ENCODE measurements around the gene NLE1.

DNA sequence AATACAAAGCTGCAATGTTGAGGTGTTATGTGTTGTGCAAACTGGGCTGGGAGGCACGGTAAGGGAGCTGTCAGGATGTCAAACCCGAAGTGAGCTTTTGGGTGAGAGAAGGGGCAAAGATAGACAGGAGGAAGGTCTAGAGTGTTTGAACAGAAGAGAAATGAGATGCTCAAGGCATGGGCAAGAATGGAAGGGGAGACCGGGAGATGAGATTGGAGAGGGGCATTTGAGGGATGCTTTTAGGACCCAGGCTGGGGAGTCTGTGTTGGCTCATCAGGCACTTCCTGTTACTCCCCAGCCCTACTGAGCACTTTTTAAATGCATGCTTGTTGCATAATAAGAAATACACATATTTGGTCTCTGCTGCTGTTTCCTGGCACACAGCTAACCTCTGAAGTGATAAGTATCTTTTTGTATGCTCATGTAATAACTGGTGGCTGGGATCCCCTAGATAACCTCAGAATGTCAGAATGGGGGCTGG lies 19.2 kb upstream of the NLE1 start:
- TF ChIP-seq CTCF (IDR thresholded peaks at IDR 0.05; ENCODE audit: poor library complexity, severe bottlenecking), result no peak
- TF ChIP-seq EZH2 (IDR thresholded peaks at IDR 0.05; ENCODE audit: borderline replicate concordance, insufficient read depth, low read length, poor library complexity, severe bottlenecking), result no peak
- TF ChIP-seq TAF1 (IDR thresholded peaks at IDR 0.05; ENCODE audit: low read depth), result no peak
- no peak for TF ChIP-seq EP300 (conservative IDR thresholded peaks at IDR 0.05; ENCODE audit: poor library complexity, severe bottlenecking)
- no peak for TF ChIP-seq SMC3 (conservative IDR thresholded peaks at IDR 0.05; ENCODE audit: poor library complexity)
- no peak for TF ChIP-seq POLR2AphosphoS5 (IDR thresholded peaks at IDR 0.05)

Data from neural cell (in vitro differentiated cells).